ENCODE measurements around the gene MOB1B.
A peak's percentile ranks its signal among the peaks of the same experiment; 100 is the strongest.

Gene MOB1B

DNA sequence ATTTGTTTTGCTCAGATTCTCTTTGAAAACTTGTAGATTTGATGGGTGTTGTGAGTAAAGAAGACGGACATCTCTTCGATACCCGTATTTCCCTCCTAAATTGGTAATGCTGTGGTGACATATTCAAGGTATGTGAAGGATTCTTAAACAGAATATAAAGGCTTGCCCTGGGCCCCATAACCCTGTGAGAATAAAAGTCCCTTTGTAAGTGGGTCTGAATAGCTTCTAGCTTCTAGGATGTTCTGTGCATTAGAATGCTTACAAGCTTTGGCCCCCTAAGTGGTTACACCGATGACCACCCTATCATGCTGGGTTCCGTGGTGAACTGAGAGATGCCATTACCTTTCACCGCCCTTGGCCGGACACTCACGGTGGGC lies 574 bp upstream of the MOB1B start:
- TF ChIP-seq, protein P1, sequence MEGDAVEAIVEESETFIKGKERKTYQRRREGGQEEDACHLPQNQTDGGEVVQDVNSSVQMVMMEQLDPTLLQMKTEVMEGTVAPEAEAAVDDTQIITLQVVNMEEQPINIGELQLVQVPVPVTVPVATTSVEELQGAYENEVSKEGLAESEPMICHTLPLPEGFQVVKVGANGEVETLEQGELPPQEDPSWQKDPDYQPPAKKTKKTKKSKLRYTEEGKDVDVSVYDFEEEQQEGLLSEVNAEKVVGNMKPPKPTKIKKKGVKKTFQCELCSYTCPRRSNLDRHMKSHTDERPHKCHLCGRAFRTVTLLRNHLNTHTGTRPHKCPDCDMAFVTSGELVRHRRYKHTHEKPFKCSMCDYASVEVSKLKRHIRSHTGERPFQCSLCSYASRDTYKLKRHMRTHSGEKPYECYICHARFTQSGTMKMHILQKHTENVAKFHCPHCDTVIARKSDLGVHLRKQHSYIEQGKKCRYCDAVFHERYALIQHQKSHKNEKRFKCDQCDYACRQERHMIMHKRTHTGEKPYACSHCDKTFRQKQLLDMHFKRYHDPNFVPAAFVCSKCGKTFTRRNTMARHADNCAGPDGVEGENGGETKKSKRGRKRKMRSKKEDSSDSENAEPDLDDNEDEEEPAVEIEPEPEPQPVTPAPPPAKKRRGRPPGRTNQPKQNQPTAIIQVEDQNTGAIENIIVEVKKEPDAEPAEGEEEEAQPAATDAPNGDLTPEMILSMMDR (IDR thresholded peaks at IDR 0.05; ENCODE audit: poor library complexity, severe bottlenecking), result no peak
- H3K27me3 ChIP-seq (ENCODE audit: insufficient read depth, poor library complexity, severe bottlenecking), result no peaks in the 10 kb centered on the region
- no peaks in the 10 kb centered on the region for H3K9me3 ChIP-seq (ENCODE audit: severe bottlenecking)
- DNase-seq (ENCODE audit: low spot score) (no peak), ATAC-seq (ENCODE audit: low read depth) (no peak; the same call in 2 of the 3 replicates)
- H3K27ac ChIP-seq (ENCODE audit: poor library complexity, severe bottlenecking), result peak overlapping the region; percentile 59
- H3K36me3 ChIP-seq (ENCODE audit: low read depth), result peaks cover 16% of the 10 kb centered on the region
- H3K4me3 ChIP-seq (ENCODE audit: severe bottlenecking), result peak overlapping the region; percentile 96
- no peaks in the 10 kb centered on the region for H3K4me1 ChIP-seq (ENCODE audit: insufficient read depth, poor library complexity, severe bottlenecking)

DNA sequence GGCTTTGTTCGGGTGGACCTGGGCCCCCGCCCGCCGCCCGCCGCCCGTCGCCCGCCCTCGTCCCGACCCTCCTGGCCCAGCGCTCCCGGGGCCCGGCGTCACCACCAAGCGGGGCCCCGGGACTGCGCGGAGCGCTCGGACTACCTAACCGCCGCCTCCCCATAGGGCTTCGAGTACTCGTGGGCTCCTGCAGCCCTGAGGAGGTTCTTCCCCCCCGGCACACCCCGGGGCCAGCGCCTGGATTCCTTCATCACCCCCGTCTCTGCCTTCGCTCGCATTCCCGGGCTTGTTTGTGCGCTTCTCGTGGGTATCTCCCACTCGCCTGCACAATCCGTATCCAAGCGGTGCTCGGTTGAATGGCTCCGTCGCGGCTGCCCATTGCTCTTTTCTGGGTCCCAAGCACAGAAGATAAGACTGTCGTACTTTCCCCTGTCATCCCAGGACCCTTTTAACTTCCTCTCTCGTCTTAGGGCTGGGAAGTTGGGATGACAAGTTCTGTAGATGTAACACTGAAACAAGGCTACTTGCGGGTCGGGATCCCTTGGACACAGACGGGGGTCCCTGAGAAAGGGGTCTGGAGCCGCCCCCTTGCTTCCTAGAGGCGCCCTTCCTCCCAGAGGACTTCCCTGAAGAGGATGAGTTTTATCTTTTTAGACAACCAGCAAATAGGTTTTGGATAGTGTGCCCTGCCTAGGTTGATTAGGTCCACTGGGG lies 565 bp downstream of the MOB1B start:
- H3K27ac ChIP-seq (ENCODE audit: poor library complexity, severe bottlenecking), result peak overlapping the region; percentile 59
- no peaks in the 10 kb centered on the region for H3K4me1 ChIP-seq (ENCODE audit: insufficient read depth, poor library complexity, severe bottlenecking)
- peaks cover 21% of the 10 kb centered on the region for H3K36me3 ChIP-seq (ENCODE audit: low read depth)
- peak overlapping the region; percentile 96 for H3K4me3 ChIP-seq (ENCODE audit: severe bottlenecking)
- no peaks in the 10 kb centered on the region for H3K27me3 ChIP-seq (ENCODE audit: insufficient read depth, poor library complexity, severe bottlenecking)
- ATAC-seq (ENCODE audit: low read depth), result peak; percentile 61
- DNase-seq (ENCODE audit: low spot score), result peak; percentile 54
- no peaks in the 10 kb centered on the region for H3K9me3 ChIP-seq (ENCODE audit: severe bottlenecking)
- TF ChIP-seq, protein P1 (IDR thresholded peaks at IDR 0.05; ENCODE audit: poor library complexity, severe bottlenecking), result no peak

DNA sequence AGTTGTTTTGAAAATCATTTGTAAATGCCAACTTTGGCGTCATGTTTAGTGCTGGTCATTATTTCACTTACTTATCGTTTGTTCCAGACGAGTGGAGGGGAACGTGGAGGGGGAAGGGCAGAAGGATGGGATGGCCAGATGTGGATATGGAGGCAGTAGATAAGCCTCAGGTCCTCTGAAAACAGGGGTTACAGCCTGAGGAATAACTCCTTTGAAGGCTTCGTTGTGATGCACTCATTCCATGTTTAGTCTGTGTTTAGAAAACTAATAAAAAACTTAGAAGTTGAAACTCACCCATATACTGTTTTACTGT lies 1.1 kb downstream of the MOB1B start:
- ATAC-seq (ENCODE audit: low read depth) (no peak), DNase-seq (ENCODE audit: low spot score) (no peak)
- peak overlapping the region; percentile 96 for H3K4me3 ChIP-seq (ENCODE audit: severe bottlenecking)
- TF ChIP-seq, protein P1 (IDR thresholded peaks at IDR 0.05; ENCODE audit: poor library complexity, severe bottlenecking), result no peak
- H3K27ac ChIP-seq (ENCODE audit: poor library complexity, severe bottlenecking), result peak overlapping the region; percentile 59
- H3K27me3 ChIP-seq (ENCODE audit: insufficient read depth, poor library complexity, severe bottlenecking), result no peaks in the 10 kb centered on the region
- H3K4me1 ChIP-seq (ENCODE audit: insufficient read depth, poor library complexity, severe bottlenecking), result no peaks in the 10 kb centered on the region
- peaks cover 21% of the 10 kb centered on the region for H3K36me3 ChIP-seq (ENCODE audit: low read depth)
- no peaks in the 10 kb centered on the region for H3K9me3 ChIP-seq (ENCODE audit: severe bottlenecking)

DNA sequence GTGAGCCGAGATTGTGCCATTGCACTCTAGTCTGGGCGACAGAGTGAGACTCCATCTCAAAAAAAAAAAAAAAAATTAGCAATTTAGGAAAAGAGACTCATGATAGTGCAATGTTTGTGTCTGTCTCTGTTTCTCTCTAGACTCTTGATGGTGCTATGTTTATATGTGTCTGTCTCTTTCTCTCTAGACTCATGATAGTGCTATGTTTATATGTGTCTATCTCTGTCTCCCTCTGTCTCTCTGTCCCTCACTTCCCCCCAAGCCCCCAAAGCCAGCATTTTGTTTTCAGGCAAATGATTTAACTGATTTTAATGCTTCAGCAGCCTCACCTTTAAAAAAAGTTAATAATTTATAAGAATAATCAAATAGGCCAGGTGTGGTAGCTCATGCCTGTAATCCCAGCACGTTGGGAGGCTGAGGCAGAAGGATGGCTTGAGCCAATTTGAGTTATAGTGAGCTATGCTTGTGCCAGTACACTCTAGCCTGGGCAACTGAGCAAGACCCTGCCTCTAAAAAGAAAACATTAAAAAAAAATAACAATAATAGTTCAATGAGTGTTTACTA lies 6.9 kb downstream of the MOB1B start:
- Histone ChIP-seq H3K27me3 (ENCODE audit: insufficient read depth, poor library complexity, severe bottlenecking) (no peaks in the 10 kb centered on the region), H3K9me3 (ENCODE audit: severe bottlenecking) (no peaks in the 10 kb centered on the region), H3K36me3 (ENCODE audit: low read depth) (peaks cover 21% of the 10 kb centered on the region), H3K4me3 (ENCODE audit: severe bottlenecking) (no peak overlapping the region), H3K4me1 (ENCODE audit: insufficient read depth, poor library complexity, severe bottlenecking) (no peaks in the 10 kb centered on the region), H3K27ac (ENCODE audit: poor library complexity, severe bottlenecking) (no peak overlapping the region)
- TF ChIP-seq, protein P1 (IDR thresholded peaks at IDR 0.05; ENCODE audit: poor library complexity, severe bottlenecking), result no peak
- DNase-seq (ENCODE audit: low spot score) (no peak), ATAC-seq (ENCODE audit: low read depth) (no peak)

DNA sequence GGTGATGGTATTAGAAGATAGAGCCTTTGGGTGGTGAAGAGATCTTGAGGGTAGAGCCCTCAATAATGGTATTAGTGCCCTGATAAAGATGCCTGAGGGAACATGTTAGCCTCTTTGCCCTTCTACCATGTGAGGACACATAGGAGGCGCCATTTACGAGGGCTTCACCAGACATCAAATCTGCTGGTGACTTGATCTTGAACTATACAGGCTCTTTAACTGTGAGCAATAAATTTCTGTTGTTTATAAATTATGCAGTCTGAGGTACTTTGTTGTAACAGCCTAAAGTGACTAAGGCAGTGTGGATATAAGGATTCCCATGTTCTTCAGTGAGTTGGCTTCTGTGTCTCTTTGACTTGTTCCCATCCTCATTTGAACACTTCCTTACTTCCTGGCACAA lies 11.8 kb downstream of the MOB1B start:
- Histone ChIP-seq H3K27ac (ENCODE audit: poor library complexity, severe bottlenecking) (peak overlapping the region; percentile 68), H3K36me3 (ENCODE audit: low read depth) (no peaks in the 10 kb centered on the region), H3K4me1 (ENCODE audit: insufficient read depth, poor library complexity, severe bottlenecking) (peaks cover 12% of the 10 kb centered on the region), H3K27me3 (ENCODE audit: insufficient read depth, poor library complexity, severe bottlenecking) (no peaks in the 10 kb centered on the region), H3K9me3 (ENCODE audit: severe bottlenecking) (no peaks in the 10 kb centered on the region), H3K4me3 (ENCODE audit: severe bottlenecking) (no peak overlapping the region)
- ATAC-seq (ENCODE audit: low read depth), result peak; percentile 35; the same call in 1 of the 3 replicates
- DNase-seq (ENCODE audit: low spot score), result no peak
- TF ChIP-seq, protein P1 (IDR thresholded peaks at IDR 0.05; ENCODE audit: poor library complexity, severe bottlenecking), result no peak

Measured in RWPE2 (cell line).